H1 (cell line): ENCODE results near the gene OMP. TPM values are rescaled to one million over a fixed set of nuclear protein-coding genes. Genes with fewer than 3 reads are reported as not detected.

Source experiments
- CTCF ChIA-PET: fragments of 300-600 bp; sonication (Branson Sonifier 250); formaldehyde crosslinking; loops from one replicate; lab custom pipeline; 2021; ENCODE audit not compliant: partially characterized antibody; lab: Charles Lee
- POLR2A ChIA-PET: fragments of 300-600 bp; sonication (Branson Sonifier 250); formaldehyde crosslinking; loops from one replicate; lab custom pipeline; 2021; ENCODE audit warnings: inconsistent platforms; ENCODE audit not compliant: partially characterized antibody; lab: Charles Lee
- DNase-seq, 2 experiments: peaks; one replicate each; pipeline versions ENCODE4 v3.0.0 to v3.0.0-alpha.2; 2010 to 2022; ENCODE audit warnings: low spot score in 2 of 2, low read depth in 1 of 2, mixed read lengths in 1 of 2
- FAIRE-seq: peaks from 2 replicates; lab custom pipeline; 2011; peaks lifted over from hg19 to GRCh38; lab: Jason Lieb, UNC
- H2AFZ ChIP-seq: 2 replicates; pipeline ENCODE4 v1.8.1; 2012; ENCODE audit warnings: low read length, inconsistent platforms
- H2AK5ac ChIP-seq: 2 replicates; pipeline ENCODE4 v1.6.1; 2013; ENCODE audit warnings: low read depth, low read length
- H2BK120ac ChIP-seq: replicated peaks from 2 replicates; pipeline ENCODE3; 2013; ENCODE audit warnings: low read depth, low read length, inconsistent platforms
- H2BK12ac ChIP-seq: 2 replicates; pipeline ENCODE4 v1.6.1; 2013; ENCODE audit warnings: low read depth, low read length
- H2BK15ac ChIP-seq: 2 replicates; pipeline ENCODE4 v1.6.1; 2013; ENCODE audit warnings: low read length
- H2BK20ac ChIP-seq: 2 replicates; pipeline ENCODE4 v1.6.1; 2013; ENCODE audit warnings: low read length
- H2BK5ac ChIP-seq: 2 replicates; pipeline ENCODE4 v1.6.1; 2013; ENCODE audit warnings: low read depth, low read length
- H3K14ac ChIP-seq: 2 replicates; pipeline ENCODE4 v1.6.1; 2013; ENCODE audit warnings: inconsistent platforms; ENCODE audit not compliant: insufficient read length
- H3K18ac ChIP-seq: 2 replicates; pipeline ENCODE4 v1.6.1; 2013; ENCODE audit warnings: low read length; ENCODE audit errors: extremely low read depth
- H3K23ac ChIP-seq: 2 replicates; pipeline ENCODE4 v1.6.1; 2013; ENCODE audit warnings: inconsistent platforms; ENCODE audit not compliant: insufficient read length
- H3K23me2 ChIP-seq: 2 replicates; pipeline ENCODE4 v1.6.1; 2013; ENCODE audit warnings: low read depth, low read length
- H3K27ac ChIP-seq: 2 replicates; pipeline ENCODE4 v1.6.1; 2011; ENCODE audit warnings: low read depth, low read length, inconsistent platforms
- H3K27me3 ChIP-seq, 4 experiments: replicated peaks in 1 of 4; 1 replicate in 1 of 4; 2 replicates in 3 of 4; pipeline versions ENCODE4 v1.6.1 to v1.8.1; 2011 to 2013; ENCODE audit warnings: low read length in 3 of 4, mild to moderate bottlenecking in 3 of 4, inconsistent platforms in 2 of 4, mixed read lengths in 2 of 4, moderate library complexity in 1 of 4; ENCODE audit not compliant: control insufficient read depth in 3 of 4, insufficient read depth in 3 of 4; ENCODE audit errors: extremely low read depth in 1 of 4
- H3K36me3 ChIP-seq, 4 experiments: 2 replicates each; pipeline versions ENCODE4 v1.6.1 to v1.8.1; 2011 to 2013; ENCODE audit warnings: mild to moderate bottlenecking in 4 of 4, low read length in 3 of 4, moderate library complexity in 2 of 4, control low read depth in 1 of 4, inconsistent platforms in 1 of 4; ENCODE audit not compliant: insufficient read depth in 4 of 4, control insufficient read depth in 2 of 4
- H3K4ac ChIP-seq: replicated peaks from 2 replicates; pipeline ENCODE3; 2013; ENCODE audit warnings: low read length, low read depth, mixed read lengths, inconsistent platforms; ENCODE audit not compliant: insufficient read length
- H3K4me1 ChIP-seq, 4 experiments: replicated peaks in 1 of 4; 1 replicate in 1 of 4; 2 replicates in 3 of 4; pipeline versions ENCODE4 v1.6.1 to v1.8.1; 2011 to 2013; ENCODE audit warnings: low read length in 3 of 4, inconsistent platforms in 2 of 4, mixed read lengths in 1 of 4; ENCODE audit not compliant: insufficient read depth in 4 of 4, control insufficient read depth in 3 of 4
- H3K4me2 ChIP-seq, 2 experiments: 2 replicates each; pipeline versions ENCODE4 v1.6.1 to v1.8.1; 2011 to 2013; ENCODE audit warnings: low read depth in 2 of 2, low read length in 2 of 2, control low read depth in 1 of 2, inconsistent platforms in 1 of 2, mild to moderate bottlenecking in 1 of 2; ENCODE audit not compliant: insufficient read depth in 1 of 2
- H3K4me3 ChIP-seq, 4 experiments: fragments of 200-600, 300-600 bp in 1 of 4; sonication (generic), shearing (Covaris generic), sonication (Bioruptor Twin) in 1 of 4; 2 replicates each; pipeline versions ENCODE4 v1.5.1 to v1.8.1; 2011 to 2016; ENCODE audit warnings: low read length in 4 of 4, low read depth in 3 of 4, control low read depth in 2 of 4, inconsistent platforms in 2 of 4, mild to moderate bottlenecking in 2 of 4, mixed read lengths in 1 of 4, moderate library complexity in 1 of 4; ENCODE audit not compliant: insufficient read depth in 2 of 4; ENCODE audit errors: extremely low read depth in 1 of 4
- H3K56ac ChIP-seq: replicated peaks from 2 replicates; pipeline ENCODE3; 2013; ENCODE audit warnings: low read depth, mild to moderate bottlenecking, mixed read lengths, low read length, inconsistent platforms; ENCODE audit not compliant: insufficient read length
- H3K79me1 ChIP-seq: 2 replicates; pipeline ENCODE4 v1.6.1; 2013; ENCODE audit warnings: low read depth, low read length, control low read depth
- H3K79me2 ChIP-seq, 2 experiments: 2 replicates each; pipeline versions ENCODE4 v1.6.1 to v1.8.1; 2012 to 2013; ENCODE audit warnings: low read length in 2 of 2, mild to moderate bottlenecking in 2 of 2, inconsistent platforms in 1 of 2; ENCODE audit not compliant: insufficient read depth in 2 of 2, control insufficient read depth in 1 of 2
- H3K9ac ChIP-seq, 4 experiments: replicated peaks in 1 of 4; 1 replicate in 1 of 4; 2 replicates in 3 of 4; pipeline versions ENCODE4 v1.6.1 to v1.8.1; 2011 to 2013; ENCODE audit warnings: low read depth in 3 of 4, low read length in 3 of 4, control low read depth in 2 of 4, mild to moderate bottlenecking in 2 of 4, moderate library complexity in 2 of 4, inconsistent platforms in 1 of 4; ENCODE audit errors: extremely low read depth in 1 of 4
- H3K9me3 ChIP-seq, 2 experiments: 2 replicates each; pipeline versions ENCODE4 v1.6.1 to v1.8.1; 2012 to 2013; ENCODE audit warnings: mild to moderate bottlenecking in 2 of 2, moderate library complexity in 2 of 2, control low read depth in 1 of 2, inconsistent platforms in 1 of 2, low read depth in 1 of 2, low read length in 1 of 2, mixed read lengths in 1 of 2; ENCODE audit not compliant: insufficient read depth in 2 of 2
- H4K20me1 ChIP-seq, 2 experiments: replicated peaks in 1 of 2; 2 replicates each; pipeline versions ENCODE3 to v1.8.1; 2011 to 2013; ENCODE audit warnings: inconsistent platforms in 2 of 2, low read length in 2 of 2, mild to moderate bottlenecking in 1 of 2; ENCODE audit not compliant: insufficient read depth in 2 of 2, control insufficient read depth in 1 of 2
- H4K5ac ChIP-seq: 2 replicates; pipeline ENCODE4 v1.6.1; 2013; ENCODE audit warnings: low read length, low read depth, mixed read lengths, inconsistent platforms; ENCODE audit not compliant: insufficient read length
- H4K8ac ChIP-seq: 2 replicates; pipeline ENCODE4 v1.8.0; 2013; ENCODE audit warnings: mild to moderate bottlenecking, moderate library complexity, low read length, inconsistent platforms; ENCODE audit not compliant: insufficient read depth; ENCODE audit errors: extremely low read depth
- H4K91ac ChIP-seq: replicated peaks from 2 replicates; pipeline ENCODE3; 2013; ENCODE audit warnings: low read length, mixed read lengths, inconsistent platforms; ENCODE audit not compliant: insufficient read length
- CREB1 ChIP-seq: IDR thresholded peaks from 2 replicates; pipeline ENCODE4 v1.6.1; 2012; ENCODE audit warnings: inconsistent platforms
- CTBP2 ChIP-seq: IDR thresholded peaks from 2 replicates; pipeline ENCODE4 v1.7.0; 2011; ENCODE audit warnings: borderline replicate concordance, mild to moderate bottlenecking, moderate library complexity, mixed read lengths, low read length; ENCODE audit not compliant: insufficient read depth, insufficient read length
- PHF8 ChIP-seq: fragments of 200-600 bp; sonication (generic); conservative IDR thresholded peaks from 2 replicates; pipeline ENCODE4 v1.7.1; 2012; ENCODE audit warnings: low read depth, mild to moderate bottlenecking, inconsistent platforms, low read length, moderate library complexity
- SIN3A ChIP-seq, 2 experiments: IDR thresholded peaks in 1 of 2; conservative IDR thresholded peaks in 1 of 2; 2 replicates each; pipeline ENCODE4 v1.6.1; 2011 to 2012; ENCODE audit warnings: low read length in 2 of 2, improper control_type of control experiment in 1 of 2, low read depth in 1 of 2, mild to moderate bottlenecking in 1 of 2
- SIX5 ChIP-seq: IDR thresholded peaks from 2 replicates; pipeline ENCODE4 v1.6.1; 2011; ENCODE audit warnings: mild to moderate bottlenecking, low read depth, low read length
- WGBS, 2 experiments: shearing (Covaris generic) in 1 of 2; methylation state at CpG; one replicate each; pipeline versions ENCODE4 v1.1.6 to v1.1.7; 2013 to 2015; ENCODE audit warnings: low lambda C conversion rate in 2 of 2, mixed read lengths in 2 of 2, inconsistent platforms in 1 of 2, low coverage in 1 of 2, missing lambda C conversion rate in 1 of 2; ENCODE audit not compliant: insufficient replicate concordance in 2 of 2, insufficient coverage in 1 of 2, insufficient read length in 1 of 2; ENCODE audit errors: extremely low coverage in 1 of 2, missing lambda C conversion rate in 1 of 2; 5-methylcytosine and 5-hydroxymethylcytosine counted together
- polyA plus RNA-seq, 7 experiments: library from polyadenylated mRNA; depleted of rRNA in 3 of 7; stranded (reverse) in 5 of 7; unstranded in 2 of 7; fragments of >200 nt in 5 of 7; fragments of 200-250 nt in 2 of 7; gene quantifications; 1 replicate in 5 of 7; 2 replicates in 1 of 7; 4 replicates in 1 of 7; pipeline versions ENCODE4 v1.2.1 to v1.2.3, GENCODE V29; 2011 to 2013; ENCODE audit warnings: missing spikeins in 2 of 7, mixed read lengths in 2 of 7
- total RNA-seq: library from RNA; stranded (reverse); fragmentation: NEBNext Ultra II Directional; extraction: Animal tissue kit (Norgen Biotek cat#: 25700); gene quantifications from 2 replicates; pipeline ENCODE4 v1.2.1, GENCODE V29; 2021

OMP gene
- total and polyA plus RNA-seq, 2 of the 8 experiments (the other 6 are each of a cell fraction or from before 2014, with no cell fraction given): not detected

DNA sequence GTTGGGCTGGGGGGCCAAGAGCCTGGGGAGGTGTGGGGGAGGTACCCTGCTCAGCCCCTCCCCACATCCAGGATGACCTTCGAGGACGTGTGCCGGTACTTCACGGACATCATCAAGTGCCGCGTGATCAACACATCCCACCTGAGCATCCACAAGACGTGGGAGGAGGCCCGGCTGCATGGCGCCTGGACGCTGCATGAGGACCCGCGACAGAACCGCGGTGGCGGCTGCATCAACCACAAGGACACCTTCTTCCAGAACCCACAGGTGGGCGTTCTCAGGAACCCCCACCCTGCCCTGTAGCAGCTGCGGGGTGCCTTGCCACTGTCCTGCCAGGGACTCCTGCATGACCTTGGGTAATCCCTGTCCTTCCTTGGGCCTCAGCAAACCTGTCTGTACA is 15.4 kb downstream of the OMP start:
- H3K4ac ChIP-seq: no peak overlapping the region
- no peak overlapping the region for H2BK5ac ChIP-seq
- no peaks in the 10 kb centered on the region for H3K23me2 ChIP-seq
- H3K79me2 ChIP-seq: no peaks in the 10 kb centered on the region
- no peaks in the 10 kb centered on the region for H3K27me3 ChIP-seq
- H3K9ac ChIP-seq: no peak overlapping the region
- no peak overlapping the region for H2AK5ac ChIP-seq
- CTCF ChIA-PET: interaction anchor here (1.5 to 19.1 kb wide), 6 partner anchors 8 to 70 kb away, joined by 3 to 297 read pairs (median 89); partner anchors contain the start of genes MYO7A and OMP
- H4K20me1 ChIP-seq: no peaks in the 10 kb centered on the region
- DNase-seq (no peak), FAIRE-seq (no peak)
- H3K79me1 ChIP-seq: no peaks in the 10 kb centered on the region
- no peak overlapping the region for H4K91ac ChIP-seq
- WGBS, 2 experiments: 95% methylated on average over 17 of the region's 17 CpGs; no CpG with 5 or more reads in 1 of the 2 experiments
- no peaks in the 10 kb centered on the region; a peak in 1 of 8 replicates for H3K36me3 ChIP-seq
- H2BK120ac ChIP-seq: no peak overlapping the region
- H3K4me2 ChIP-seq: no peak overlapping the region
- H3K14ac ChIP-seq: no peak overlapping the region
- POLR2A ChIA-PET: no interaction called here
- no peak overlapping the region for H3K27ac ChIP-seq
- H4K5ac ChIP-seq: no peak overlapping the region
- H2BK20ac ChIP-seq: no peak overlapping the region
- no peak overlapping the region for H3K56ac ChIP-seq
- H3K9me3 ChIP-seq: no peaks in the 10 kb centered on the region
- H3K18ac ChIP-seq: no peak overlapping the region
- H3K4me3 ChIP-seq: no peak overlapping the region
- no peak overlapping the region for H2AFZ ChIP-seq
- no peak overlapping the region for H2BK15ac ChIP-seq
- no peak overlapping the region for H2BK12ac ChIP-seq
- no peak overlapping the region for H4K8ac ChIP-seq
- peaks cover 0 to 2% (median under 1%) of the 10 kb centered on the region in 4 experiments; a peak in 3 of 7 replicates for H3K4me1 ChIP-seq
- no peak overlapping the region for H3K23ac ChIP-seq
- TF ChIP-seq PHF8 (no peak), CREB1 (no peak), SIX5 (no peak), CTBP2 (no peak), SIN3A (conservative IDR thresholded peaks at IDR 0.05 in 1 of 2, IDR thresholded peaks at IDR 0.05 in 1 of 2; ENCODE audit: low read depth in 1 of 2, low read length in 2 of 2) (no peak)
